8988T (cell line): ENCODE measurements around the gene TPBGL.

Experiments used
- DNase-seq: peaks from one replicate; pipeline ENCODE4 v3.0.0; 2011

TPBGL gene, protein sequence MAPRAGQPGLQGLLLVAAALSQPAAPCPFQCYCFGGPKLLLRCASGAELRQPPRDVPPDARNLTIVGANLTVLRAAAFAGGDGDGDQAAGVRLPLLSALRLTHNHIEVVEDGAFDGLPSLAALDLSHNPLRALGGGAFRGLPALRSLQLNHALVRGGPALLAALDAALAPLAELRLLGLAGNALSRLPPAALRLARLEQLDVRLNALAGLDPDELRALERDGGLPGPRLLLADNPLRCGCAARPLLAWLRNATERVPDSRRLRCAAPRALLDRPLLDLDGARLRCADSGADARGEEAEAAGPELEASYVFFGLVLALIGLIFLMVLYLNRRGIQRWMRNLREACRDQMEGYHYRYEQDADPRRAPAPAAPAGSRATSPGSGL

DNA sequence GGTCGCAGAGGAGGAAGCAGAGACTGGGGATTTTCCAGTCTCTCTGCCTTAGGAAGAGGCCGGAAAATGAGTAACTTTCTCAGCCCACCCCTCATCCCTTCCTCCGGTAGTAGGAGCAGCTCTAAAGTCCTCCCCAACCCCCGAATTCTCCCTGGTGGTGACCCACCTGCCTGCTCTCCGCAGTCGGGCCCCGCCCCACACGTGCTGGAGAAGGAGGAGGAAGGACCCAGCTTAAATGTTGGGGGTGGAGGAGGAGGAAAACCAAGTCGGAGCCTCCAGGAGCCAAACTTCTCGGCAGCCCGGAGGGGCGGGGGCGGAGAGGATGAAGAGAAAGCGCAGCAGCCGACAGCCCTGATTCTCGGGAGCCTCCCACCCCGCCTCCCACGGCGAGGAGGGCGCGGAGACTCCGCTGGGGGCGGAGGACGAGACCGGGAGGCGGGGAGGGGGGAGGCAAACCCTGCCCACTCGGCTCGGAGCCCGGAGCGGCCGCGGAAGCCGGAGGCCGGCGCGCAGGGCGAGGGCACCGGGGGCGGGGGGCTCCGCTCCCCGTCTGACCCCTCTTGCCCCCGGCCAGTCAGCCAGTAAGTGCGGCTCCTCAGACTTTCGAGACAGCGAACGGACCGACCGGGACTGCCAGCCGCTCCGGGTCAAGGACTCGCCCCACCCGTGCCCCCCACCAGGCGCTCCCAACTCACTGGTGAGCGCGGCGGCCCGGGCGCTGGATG is at the start of gene TPBGL:
Gene TPBGL, plus strand, starts transcription at position 464 of the 725 bp plus-strand sequence. CDS start 276 bp downstream, outside the sequence.
- no peak for DNase-seq

- DNase-seq, result no peak
Measured at GRCh38 chr11:75191330-75191717, 49.2 kb upstream of the TPBGL start.

GRCh38 chr11:75193271-75193670 is 47.3 kb upstream of the TPBGL start:
- DNase-seq, result no peak

DNA sequence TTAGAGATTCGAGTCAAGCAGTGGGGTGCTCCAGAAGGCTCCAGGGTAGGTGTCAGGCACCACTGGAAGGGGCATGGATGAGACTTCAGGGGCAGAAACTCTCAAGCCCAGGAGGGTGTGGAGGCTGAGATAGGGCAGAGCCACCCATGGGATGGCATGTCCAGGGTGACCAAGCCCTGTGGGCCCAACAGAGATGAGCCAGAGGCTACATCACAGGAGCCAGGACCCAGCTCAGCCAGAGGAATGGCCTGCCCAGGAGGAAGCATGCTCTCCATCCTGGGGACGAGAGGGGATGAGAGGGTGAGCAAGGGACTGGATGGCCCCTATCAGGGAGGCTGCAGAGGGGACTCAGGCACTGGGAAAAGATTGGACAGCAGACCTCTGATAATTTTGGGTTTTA is 46.9 kb upstream of the TPBGL start:
- DNase-seq, result no peak

GRCh38 chr11:75194147-75194546 is 46.4 kb upstream of the TPBGL start:
- no peak for DNase-seq

DNA sequence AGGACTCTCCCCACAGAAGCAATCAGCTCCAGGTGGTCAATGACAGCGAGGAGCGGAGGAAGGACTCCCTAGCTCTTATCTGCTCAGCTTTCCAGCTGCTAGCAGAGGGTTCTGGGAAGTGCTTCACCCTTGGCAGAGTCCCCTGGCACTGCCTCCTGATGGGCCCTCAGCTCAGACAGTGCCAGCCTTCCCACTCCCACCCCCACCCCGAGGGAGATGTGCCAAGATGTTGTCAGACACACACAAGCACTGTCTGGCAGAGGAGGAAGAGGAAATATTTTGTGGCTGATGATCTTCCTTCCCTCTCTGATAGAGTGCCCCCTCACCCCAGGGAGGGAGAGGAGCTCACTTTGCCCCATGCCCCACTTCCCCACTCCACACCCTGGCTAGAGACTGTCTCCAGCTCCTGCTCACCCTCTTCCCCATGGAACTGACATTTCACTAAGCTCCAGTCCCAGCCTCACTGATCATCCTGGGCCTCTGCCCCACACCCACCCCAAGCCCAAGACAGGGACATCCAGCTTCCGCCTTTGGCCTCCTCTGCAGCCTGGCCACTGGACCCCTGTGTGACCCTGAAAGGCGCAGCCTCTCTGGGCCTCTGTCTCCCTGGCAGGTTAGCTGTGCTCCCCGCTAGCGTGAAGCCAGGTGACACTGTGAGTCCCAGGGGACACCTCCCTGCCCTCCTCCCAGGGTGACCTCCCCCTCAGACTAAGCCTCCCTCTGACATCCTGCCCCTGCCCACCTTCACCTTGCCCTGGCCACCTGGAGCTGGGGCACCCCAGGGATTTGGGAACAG is 45.2 kb upstream of the TPBGL start:
- no peak for DNase-seq

DNA sequence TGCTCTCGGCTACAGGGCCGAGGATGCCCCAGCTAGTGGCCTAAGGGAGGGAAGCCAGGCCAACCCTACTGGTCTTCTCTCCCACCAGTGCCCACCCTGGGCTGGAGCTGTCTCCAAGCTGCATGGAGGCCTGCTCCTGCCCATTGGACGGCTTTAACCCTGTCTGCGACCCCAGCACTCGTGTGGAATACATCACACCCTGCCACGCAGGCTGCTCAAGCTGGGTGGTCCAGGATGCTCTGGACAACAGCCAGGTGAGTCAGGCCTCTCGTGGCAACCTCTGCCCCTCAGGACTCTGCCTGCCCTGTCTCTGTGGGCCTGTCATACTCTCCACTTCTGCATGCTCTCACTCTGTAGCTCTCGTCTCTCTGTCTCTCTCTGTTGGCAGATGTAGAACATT is 44.1 kb upstream of the TPBGL start:
- DNase-seq, result no peak

DNA sequence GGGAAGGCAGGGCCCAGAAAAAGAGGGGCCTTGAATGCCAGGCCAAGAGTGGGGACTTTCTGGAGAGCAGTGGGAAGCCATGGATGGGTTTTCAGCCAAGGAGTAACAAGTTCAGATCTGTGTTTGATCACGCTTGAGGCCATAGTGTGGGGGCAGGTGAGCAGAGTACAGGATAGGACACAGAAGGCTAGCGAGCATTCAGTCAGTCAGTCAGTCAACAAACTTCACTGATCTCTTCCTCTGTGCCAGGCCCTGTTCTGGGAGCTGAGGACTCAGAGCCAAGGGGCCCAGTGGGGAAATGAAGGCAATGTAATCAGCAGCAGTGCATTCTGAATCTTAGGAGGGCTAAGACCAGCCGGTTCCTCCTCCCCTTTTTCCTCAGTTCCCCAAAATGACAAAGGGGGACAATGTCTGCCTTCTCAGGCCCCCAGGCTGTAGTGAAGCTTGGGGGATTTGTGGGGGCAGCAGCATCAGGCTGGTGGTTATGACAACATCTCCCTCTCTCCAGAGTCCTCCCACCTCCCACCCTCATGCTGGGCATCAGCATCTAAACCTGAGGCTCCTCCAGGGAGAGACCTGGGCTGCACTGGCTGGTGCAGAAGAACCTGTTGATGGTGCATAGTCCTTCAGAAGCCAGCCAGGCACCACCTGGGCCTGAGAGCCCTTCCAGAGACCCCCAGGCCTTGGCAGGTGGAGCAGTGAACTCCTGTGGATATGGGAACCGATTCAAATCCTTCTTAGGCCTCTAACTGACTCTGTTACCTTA is 42.9 kb upstream of the TPBGL start:
- DNase-seq, result no peak

GRCh38 chr11:75198278-75198973 is 42.1 kb upstream of the TPBGL start:
- no peak for DNase-seq

DNA sequence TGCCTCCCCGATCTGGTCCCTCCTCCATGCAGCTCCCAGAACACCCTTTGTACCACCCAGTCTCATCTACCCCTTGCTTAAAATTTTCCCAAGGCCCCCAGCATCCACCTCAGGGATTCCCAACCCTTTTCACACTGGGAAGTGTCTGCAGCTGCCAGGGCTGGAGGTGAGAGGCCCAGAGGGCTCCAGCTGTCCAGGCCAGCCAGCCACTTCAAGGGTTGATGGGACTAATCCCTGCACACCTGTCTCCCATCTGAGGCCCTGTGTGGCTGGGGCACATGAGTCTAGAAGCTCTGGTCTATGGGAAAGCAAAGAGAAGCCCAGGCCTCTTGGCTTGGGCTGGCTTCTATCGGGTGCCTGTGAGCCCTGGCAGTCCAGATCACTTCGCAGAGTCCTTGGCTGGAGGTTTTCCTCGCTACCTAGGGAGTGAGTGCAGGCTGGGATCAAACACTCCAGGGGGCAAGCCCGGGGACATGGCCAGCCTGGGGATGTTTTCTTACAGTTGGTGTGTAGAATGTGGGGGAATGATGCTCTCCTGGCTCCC is 41.1 kb upstream of the TPBGL start:
- no peak for DNase-seq

DNA sequence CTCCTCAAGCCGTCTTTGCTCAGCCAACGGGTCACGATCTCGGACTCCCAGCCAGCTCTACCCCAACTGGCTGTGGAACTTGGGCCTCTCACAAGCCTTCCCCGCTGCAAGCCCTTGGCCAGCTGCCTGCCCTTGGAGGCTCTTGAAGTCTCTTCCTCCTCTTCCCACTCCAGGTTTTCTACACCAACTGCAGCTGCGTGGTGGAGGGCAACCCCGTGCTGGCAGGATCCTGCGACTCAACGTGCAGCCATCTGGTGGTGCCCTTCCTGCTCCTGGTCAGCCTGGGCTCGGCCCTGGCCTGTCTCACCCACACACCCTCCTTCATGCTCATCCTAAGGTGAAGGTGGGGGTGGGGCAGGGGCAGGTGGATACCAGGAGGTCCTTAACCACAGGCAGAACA is 40.5 kb upstream of the TPBGL start:
- no peak for DNase-seq

DNA sequence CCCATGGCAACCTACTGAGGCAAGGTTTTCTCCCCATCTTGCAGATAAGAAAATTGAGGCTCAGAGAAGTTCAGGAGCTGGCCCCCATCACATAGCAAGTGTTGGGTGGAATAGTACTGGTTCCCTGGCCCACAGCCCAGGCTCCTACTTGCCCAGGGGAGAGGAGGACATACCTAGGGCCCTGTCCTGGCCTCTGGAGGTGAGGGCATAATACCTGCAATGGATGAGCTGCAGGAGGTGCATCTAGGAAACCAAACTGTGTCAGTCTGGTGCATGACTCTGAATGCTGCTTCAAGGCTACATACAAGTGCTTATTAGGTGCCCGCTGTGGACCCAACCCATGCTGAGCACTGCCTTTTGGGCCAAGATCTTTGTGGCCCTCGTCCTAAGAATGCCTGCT is 40.0 kb upstream of the TPBGL start:
- DNase-seq, result no peak

GRCh38 chr11:75201771-75202170 is 38.8 kb upstream of the TPBGL start:
- DNase-seq, result no peak

DNA sequence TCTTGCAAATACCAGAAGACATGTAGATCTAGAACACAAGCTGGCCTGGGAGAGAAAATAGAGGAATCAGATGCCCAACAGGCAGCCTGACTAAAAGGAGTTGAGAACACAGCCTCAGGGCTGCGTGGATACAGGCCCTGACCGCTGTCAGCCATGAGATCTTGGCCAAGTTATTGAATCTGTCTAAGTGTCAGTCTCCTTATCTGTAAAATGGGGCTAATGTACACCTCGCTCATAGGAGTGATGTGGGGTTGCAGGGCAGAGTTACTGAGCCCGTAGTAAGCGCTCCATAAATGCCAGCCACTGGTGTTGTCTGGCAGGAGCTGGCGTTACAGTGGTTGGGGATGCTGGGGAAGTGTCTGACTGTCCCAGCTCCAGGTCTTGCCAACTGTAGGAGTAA is 38.4 kb upstream of the TPBGL start:
- DNase-seq, result no peak

DNA sequence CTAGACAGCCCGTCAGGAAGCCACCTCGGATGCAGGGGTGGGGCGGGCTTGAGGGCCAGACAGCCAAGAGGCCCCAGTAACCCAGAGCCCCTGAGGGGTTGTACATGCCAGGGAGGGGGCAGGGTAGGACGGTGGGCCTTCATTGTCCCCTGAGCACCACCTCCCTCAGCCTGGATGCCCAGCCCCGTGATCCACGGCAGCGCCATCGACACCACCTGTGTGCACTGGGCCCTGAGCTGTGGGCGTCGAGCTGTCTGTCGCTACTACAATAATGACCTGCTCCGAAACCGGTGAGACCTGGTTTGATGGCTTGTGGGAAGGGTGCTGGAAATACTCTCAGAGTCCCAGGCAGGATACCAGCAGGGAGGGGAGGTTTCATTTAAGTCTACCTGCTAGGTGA is 37.4 kb upstream of the TPBGL start:
- no peak for DNase-seq

- DNase-seq, result no peak
Measured at GRCh38 chr11:75203641-75204011, 36.9 kb upstream of the TPBGL start.

DNA sequence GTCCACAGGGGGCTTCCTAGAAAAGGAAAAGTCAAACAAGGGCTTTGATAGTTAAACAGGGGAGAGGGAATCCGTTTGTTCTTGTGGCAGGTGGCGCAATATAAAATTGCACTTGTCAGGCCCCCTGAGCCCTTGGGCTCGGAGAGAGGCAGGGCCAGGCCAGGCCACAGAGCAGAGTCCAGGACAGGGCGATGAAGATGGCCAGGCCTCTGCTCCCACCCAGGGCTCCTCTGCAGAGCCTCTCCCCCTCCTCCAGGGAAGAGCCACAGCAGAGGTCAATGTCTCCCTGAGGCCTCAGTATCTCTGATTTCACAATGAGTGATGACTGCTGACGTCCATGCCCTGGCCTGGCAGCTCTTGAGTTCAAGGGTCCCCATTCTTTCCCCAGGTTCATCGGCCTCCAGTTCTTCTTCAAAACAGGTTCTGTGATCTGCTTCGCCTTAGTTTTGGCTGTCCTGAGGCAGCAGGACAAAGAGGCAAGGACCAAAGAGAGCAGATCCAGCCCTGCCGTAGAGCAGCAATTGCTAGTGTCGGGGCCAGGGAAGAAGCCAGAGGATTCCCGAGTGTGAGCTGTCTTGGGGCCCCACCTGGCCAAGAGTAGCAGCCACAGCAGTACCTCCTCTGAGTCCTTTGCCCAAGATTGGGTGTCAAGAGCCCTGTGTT is 36.4 kb upstream of the TPBGL start:
- DNase-seq, result no peak

GRCh38 chr11:75204685-75205563 is 35.6 kb upstream of the TPBGL start:
- peak; percentile 91 for DNase-seq

- DNase-seq, result no peak
Measured at GRCh38 chr11:75205564-75206020, 35.0 kb upstream of the TPBGL start.

DNA sequence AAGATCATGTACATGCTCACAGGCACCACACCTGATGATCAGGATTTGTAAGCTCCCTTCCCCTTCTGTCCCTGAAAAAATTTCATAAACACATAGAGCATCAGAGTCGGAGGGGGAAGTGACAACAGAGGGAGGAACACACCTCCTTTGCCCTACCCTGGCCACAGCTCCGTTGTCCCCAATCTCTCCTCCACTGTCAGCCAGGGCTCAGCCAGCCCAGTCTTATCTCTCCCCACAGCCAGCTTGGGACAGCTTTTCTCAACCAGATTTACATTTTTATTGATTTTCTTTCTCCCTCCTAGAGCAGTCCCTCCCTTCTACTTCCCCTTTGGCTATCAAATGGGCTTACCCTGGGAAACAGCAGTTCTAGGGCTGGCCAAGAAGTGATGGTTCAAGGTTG is 32.1 kb upstream of the TPBGL start:
- no peak for DNase-seq
